IMR-90 (cell line): ENCODE results near the gene CTIF. TPM values are rescaled to one million over a fixed set of nuclear protein-coding genes. Genes with fewer than 3 reads are reported as not detected.

Experiments used
- ATAC-seq: fragments of 200-7000 bp; cut with Tn5 transposase; 2 replicates; pipeline ENCODE4 v1.9.1; 2020; ENCODE audit warnings: low read depth, mild to moderate bottlenecking, moderate library complexity
- BruUV-seq: library from RNA; stranded (reverse); fragments of 400-500 nt; replicated peaks from 2 replicates; lab custom pipeline; 2021; lab: Mats Ljungman, UMichigan
- CTCF ChIA-PET: fragments of 300-600 bp; formaldehyde crosslinking; extraction: SDS; loops from one replicate; lab custom pipeline; 2021; ENCODE audit warnings: antibody characterized with exemption; lab: Yijun Ruan, JAX
- POLR2A ChIA-PET: fragments of 300-600 bp; sonication (Branson Sonifier 250); formaldehyde crosslinking; loops from one replicate; lab custom pipeline; 2022; ENCODE audit warnings: antibody characterized with exemption; ENCODE audit not compliant: unreplicated experiment; lab: Charles Lee
- DNase-seq: peaks from one replicate; pipeline ENCODE4 v3.0.0; 2013
- H2AFZ ChIP-seq: replicated peaks from 2 replicates; pipeline ENCODE3; 2013; ENCODE audit warnings: low read length, mild to moderate bottlenecking; ENCODE audit not compliant: poor library complexity
- H2AK5ac ChIP-seq: 2 replicates; pipeline ENCODE4 v1.6.1; 2013; ENCODE audit warnings: low read depth, low read length, inconsistent platforms
- H2AK9ac ChIP-seq: replicated peaks from 2 replicates; pipeline ENCODE3; 2013; ENCODE audit warnings: mild to moderate bottlenecking, low read depth, low read length, moderate library complexity; ENCODE audit not compliant: poor library complexity
- H2BK120ac ChIP-seq: 2 replicates; pipeline ENCODE4 v1.6.1; 2013; ENCODE audit warnings: low read depth, low read length, inconsistent platforms
- H2BK15ac ChIP-seq: 3 replicates; pipeline ENCODE4 v1.6.1; 2013; ENCODE audit warnings: low read depth, low read length, inconsistent platforms
- H2BK20ac ChIP-seq: 2 replicates; pipeline ENCODE4 v1.6.1; 2013; ENCODE audit warnings: low read depth, mild to moderate bottlenecking, inconsistent platforms, low read length, moderate library complexity
- H2BK5ac ChIP-seq: 2 replicates; pipeline ENCODE4 v1.6.1; 2013; ENCODE audit warnings: mild to moderate bottlenecking, low read depth, low read length, inconsistent platforms; ENCODE audit not compliant: poor library complexity, severe bottlenecking
- H3K14ac ChIP-seq: replicated peaks from 2 replicates; pipeline ENCODE4 v1.6.1; 2013; ENCODE audit warnings: low read depth, low read length, inconsistent platforms
- H3K18ac ChIP-seq: 2 replicates; pipeline ENCODE4 v1.6.1; 2013; ENCODE audit warnings: low read depth, low read length, control low read depth
- H3K23ac ChIP-seq: 2 replicates; pipeline ENCODE4 v1.6.1; 2013; ENCODE audit warnings: low read depth, low read length, inconsistent platforms
- H3K27ac ChIP-seq: 2 replicates; pipeline ENCODE4 v1.5.1; 2013; ENCODE audit warnings: mild to moderate bottlenecking, control low read depth, low read length; ENCODE audit not compliant: insufficient read depth
- H3K27me3 ChIP-seq: 2 replicates; pipeline ENCODE4 v1.6.1; 2013; ENCODE audit warnings: low read length; ENCODE audit not compliant: control insufficient read depth, insufficient read depth
- H3K36me3 ChIP-seq: 2 replicates; pipeline ENCODE4 v1.6.1; 2013; ENCODE audit warnings: low read length, mixed read lengths; ENCODE audit not compliant: control insufficient read depth, insufficient read depth
- H3K4ac ChIP-seq: 2 replicates; pipeline ENCODE4 v1.6.1; 2013; ENCODE audit warnings: low read depth, low read length, inconsistent platforms
- H3K4me1 ChIP-seq: 2 replicates; pipeline ENCODE4 v1.6.1; 2013; ENCODE audit warnings: low read length, mixed read lengths; ENCODE audit not compliant: control insufficient read depth, insufficient read depth
- H3K4me2 ChIP-seq: 2 replicates; pipeline ENCODE4 v1.6.1; 2013; ENCODE audit warnings: low read depth, mild to moderate bottlenecking, control low read depth, low read length, moderate library complexity
- H3K4me3 ChIP-seq: 2 replicates; pipeline ENCODE4 v1.5.1; 2013; ENCODE audit warnings: low read depth, mild to moderate bottlenecking, control low read depth, low read length, moderate library complexity; ENCODE audit not compliant: insufficient read depth
- H3K56ac ChIP-seq: 2 replicates; pipeline ENCODE4 v1.6.1; 2013; ENCODE audit warnings: low read length, inconsistent platforms; ENCODE audit not compliant: insufficient read depth; ENCODE audit errors: extremely low read depth
- H3K79me1 ChIP-seq, 2 experiments: 2 replicates each; pipeline ENCODE4 v1.6.1; 2013; ENCODE audit warnings: low read length in 2 of 2, inconsistent platforms in 1 of 2, low read depth in 1 of 2
- H3K9ac ChIP-seq: 2 replicates; pipeline ENCODE4 v1.6.1; 2013; ENCODE audit warnings: low read depth, low read length, control low read depth
- H3K9me1 ChIP-seq: 2 replicates; pipeline ENCODE4 v1.6.1; 2013; ENCODE audit warnings: low read length, inconsistent platforms; ENCODE audit not compliant: insufficient read depth
- H3K9me3 ChIP-seq: 2 replicates; pipeline ENCODE4 v1.6.1; 2013; ENCODE audit warnings: low read length; ENCODE audit not compliant: control insufficient read depth, insufficient read depth
- H4K20me1 ChIP-seq: 2 replicates; pipeline ENCODE4 v1.6.1; 2013; ENCODE audit warnings: low read length, inconsistent platforms; ENCODE audit not compliant: insufficient read depth
- H4K5ac ChIP-seq: 2 replicates; pipeline ENCODE4 v1.6.1; 2013; ENCODE audit warnings: mild to moderate bottlenecking, low read depth, low read length, control low read depth
- H4K8ac ChIP-seq, 2 experiments: 2 replicates each; pipeline ENCODE4 v1.6.1; 2013; ENCODE audit warnings: low read depth in 2 of 2, low read length in 2 of 2, control low read depth in 1 of 2, inconsistent platforms in 1 of 2
- H4K91ac ChIP-seq: 2 replicates; pipeline ENCODE4 v1.6.1; 2013; ENCODE audit warnings: low read depth, low read length, inconsistent platforms; ENCODE audit not compliant: insufficient read depth
- BHLHE40 ChIP-seq: fragments of 150-350 bp; IDR thresholded peaks from 2 replicates; pipeline ENCODE4 v1.6.1; 2016; ENCODE audit warnings: mild to moderate bottlenecking, low read depth, low read length
- CEBPB ChIP-seq: IDR thresholded peaks from 2 replicates; pipeline ENCODE4 v1.6.1; 2012; ENCODE audit warnings: low read depth, low read length, improper control_type of control experiment
- CHD1 ChIP-seq: IDR thresholded peaks from 2 replicates; pipeline ENCODE4 v1.6.1; 2012; ENCODE audit warnings: low read depth, low read length, improper control_type of control experiment
- FOS ChIP-seq: fragments of 150-350 bp; IDR thresholded peaks from 2 replicates; pipeline ENCODE4 v1.6.1; 2016; ENCODE audit warnings: low read depth, low read length
- MAZ ChIP-seq: IDR thresholded peaks from 2 replicates; pipeline ENCODE4 v1.6.1; 2012; ENCODE audit warnings: low read depth, mild to moderate bottlenecking, low read length, improper control_type of control experiment, moderate library complexity, borderline replicate concordance
- MXI1 ChIP-seq: IDR thresholded peaks from 2 replicates; pipeline ENCODE4 v1.6.1; 2012; ENCODE audit warnings: low read depth, mild to moderate bottlenecking, low read length, moderate library complexity, borderline replicate concordance
- POLR2A ChIP-seq: IDR thresholded peaks from 2 replicates; pipeline ENCODE4 v1.6.1; 2012; ENCODE audit warnings: mild to moderate bottlenecking, low read depth, low read length
- RAD21 ChIP-seq: IDR thresholded peaks from 2 replicates; pipeline ENCODE4 v1.6.1; 2012; ENCODE audit warnings: low read length, improper control_type of control experiment
- RFX5 ChIP-seq: IDR thresholded peaks from 2 replicates; pipeline ENCODE4 v1.8.0; 2012; ENCODE audit warnings: low read depth, mild to moderate bottlenecking, low read length, moderate library complexity
- SMC3 ChIP-seq: fragments of 150-350 bp; IDR thresholded peaks from 2 replicates; pipeline ENCODE4 v1.6.1; 2016; ENCODE audit warnings: low read depth, mild to moderate bottlenecking, antibody characterized with exemption, low read length, moderate library complexity
- WGBS, 2 experiments: methylation state at CpG; one replicate each; pipeline versions ENCODE4 v1.1.5 to v1.1.7; 2013; ENCODE audit warnings: missing lambda C conversion rate in 2 of 2; ENCODE audit not compliant: insufficient read length in 1 of 2; ENCODE audit errors: extremely low coverage in 2 of 2; 5-methylcytosine and 5-hydroxymethylcytosine counted together
- dilution Hi-C: fragments of 300-500 bp; cut with HindIII; formaldehyde crosslinking; loops from one replicate; pipeline ENCODE4 v1.14.3; 2018; ENCODE audit warnings: low sequenced_read_pairs; ENCODE audit not compliant: unreplicated experiment
- in situ Hi-C: fragments of 300-500 bp; cut with MboI; formaldehyde crosslinking; loops from 3 replicates; pipeline ENCODE4 v1.14.3; 2019; ENCODE audit warnings: low sequenced_read_pairs, inconsistent platforms, mixed read lengths
- intact Hi-C: fragments of 100-400 bp; cut with micrococcal nuclease; formaldehyde crosslinking; loops from 2 replicates; pipeline ENCODE4 v1.10.0; 2022
- polyA plus RNA-seq, 3 experiments: library from polyadenylated mRNA; depleted of rRNA; stranded (reverse); fragments of >200 nt; gene quantifications; 2 replicates each; pipeline ENCODE4 v1.2.3, GENCODE V29; 2012; ENCODE audit warnings: low replicate concordance in 1 of 3
- total RNA-seq: library from RNA; depleted of rRNA; stranded (reverse); fragments of >200 nt; gene quantifications from 2 replicates; pipeline ENCODE4 v1.2.3, GENCODE V29; 2012
- TF ChIP-seq, protein P1 (sequence below): conservative IDR thresholded peaks from 2 replicates; pipeline ENCODE4 v1.5.1; 2012; ENCODE audit warnings: mild to moderate bottlenecking, low read depth, low read length, improper control_type of control experiment

CTIF gene
- total and polyA plus RNA-seq, 2 of the 4 experiments (the other 2 are of a cell fraction): 25.1 to 57.0 TPM

DNA sequence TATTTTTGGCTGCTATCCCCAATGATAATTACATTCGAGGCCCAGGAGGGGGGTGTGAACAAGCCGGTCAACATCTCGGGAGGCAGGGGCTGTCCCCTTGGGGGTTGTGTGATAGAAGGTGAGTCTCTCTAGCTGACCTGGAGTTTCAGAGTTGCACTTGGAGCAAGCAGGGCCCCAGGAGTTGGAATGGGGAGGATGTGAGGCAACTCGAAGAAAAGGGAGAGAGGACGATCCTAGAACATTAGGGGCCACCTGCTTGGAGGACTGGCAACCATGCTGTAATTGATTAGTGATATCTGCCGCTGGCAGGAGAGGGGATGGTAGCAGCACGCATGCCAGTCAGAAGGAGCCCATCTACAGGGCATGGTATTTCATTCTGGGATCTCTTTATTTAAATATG, 122.6 kb downstream of the CTIF start:
- Histone ChIP-seq H2BK5ac (peak overlapping the region; percentile 94), H2BK120ac (peak overlapping the region; percentile 93; the same call in 1 of the 2 replicates), H2AK9ac (peak overlapping the region; percentile 57), H2AFZ (no peak overlapping the region), H3K4me1 (peaks cover 34% of the 10 kb centered on the region), H3K14ac (peak overlapping the region; percentile 93; the same call in 1 of the 2 replicates), H2BK20ac (0 out of 2 replicates have a peak overlapping the region, but pooled peaks have one; percentile 2), H4K5ac (no peak overlapping the region), H3K18ac (peak overlapping the region; percentile 27), H3K27me3 (no peaks in the 10 kb centered on the region), H3K4me2 (0 out of 2 replicates have a peak overlapping the region, but pooled peaks have one; percentile 3), H3K36me3 (peaks cover 7% of the 10 kb centered on the region), H3K9me3 (no peaks in the 10 kb centered on the region), H3K56ac (no peak overlapping the region; the same call in 1 of the 2 replicates), H3K79me1 (peaks cover 47 to 95% of the 10 kb centered on the region in 2 experiments), H3K27ac (peak overlapping the region; percentile 42; the same call in 1 of the 2 replicates), H3K23ac (0 out of 2 replicates have a peak overlapping the region, but pooled peaks have one; percentile 2), H2BK15ac (0 out of 3 replicates have a peak overlapping the region, but pooled peaks have one; percentile 49), H2AK5ac (peak overlapping the region; percentile 74; the same call in 1 of the 2 replicates), H4K8ac (peak overlapping the region; percentile 35 to 91; a peak in 2 of 4 replicates), H3K9ac (no peak overlapping the region), H3K4ac (peak overlapping the region; percentile 96), H4K20me1 (peaks cover 47% of the 10 kb centered on the region), H4K91ac (peak overlapping the region; percentile 93; the same call in 1 of the 2 replicates), H3K4me3 (no peak overlapping the region), H3K9me1 (peaks cover 43% of the 10 kb centered on the region)
- intact Hi-C loops: loop anchor here (5.0 to 10.0 kb wide), 2 partner anchors 57 to 429 kb away; no protein-coding TSS in a partner anchor
- WGBS, 2 experiments: 50% methylated on average over 2 of the region's 7 CpGs; no CpG with 5 or more reads in 1 of the 2 experiments
- no TSS peak for BruUV-seq
- ChIA-PET CTCF (no interaction called here), POLR2A (no interaction called here)
- DNase-seq (no peak), ATAC-seq (no peak)
- dilution Hi-C loops: no loop called here
- TF ChIP-seq MAZ (no peak), POLR2A (no peak), CEBPB (no peak), RFX5 (no peak), BHLHE40 (no peak), SMC3 (no peak), FOS (no peak), RAD21 (no peak), CHD1 (no peak), MXI1 (no peak)
- TF ChIP-seq, protein P1, sequence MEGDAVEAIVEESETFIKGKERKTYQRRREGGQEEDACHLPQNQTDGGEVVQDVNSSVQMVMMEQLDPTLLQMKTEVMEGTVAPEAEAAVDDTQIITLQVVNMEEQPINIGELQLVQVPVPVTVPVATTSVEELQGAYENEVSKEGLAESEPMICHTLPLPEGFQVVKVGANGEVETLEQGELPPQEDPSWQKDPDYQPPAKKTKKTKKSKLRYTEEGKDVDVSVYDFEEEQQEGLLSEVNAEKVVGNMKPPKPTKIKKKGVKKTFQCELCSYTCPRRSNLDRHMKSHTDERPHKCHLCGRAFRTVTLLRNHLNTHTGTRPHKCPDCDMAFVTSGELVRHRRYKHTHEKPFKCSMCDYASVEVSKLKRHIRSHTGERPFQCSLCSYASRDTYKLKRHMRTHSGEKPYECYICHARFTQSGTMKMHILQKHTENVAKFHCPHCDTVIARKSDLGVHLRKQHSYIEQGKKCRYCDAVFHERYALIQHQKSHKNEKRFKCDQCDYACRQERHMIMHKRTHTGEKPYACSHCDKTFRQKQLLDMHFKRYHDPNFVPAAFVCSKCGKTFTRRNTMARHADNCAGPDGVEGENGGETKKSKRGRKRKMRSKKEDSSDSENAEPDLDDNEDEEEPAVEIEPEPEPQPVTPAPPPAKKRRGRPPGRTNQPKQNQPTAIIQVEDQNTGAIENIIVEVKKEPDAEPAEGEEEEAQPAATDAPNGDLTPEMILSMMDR: no peak
- in situ Hi-C loops: loop anchor here (5.0 kb wide), 2 partner anchors 114 to 184 kb away; no protein-coding TSS in a partner anchor
